ENCODE results near the gene C1QC. TPM values are rescaled to one million over a fixed set of nuclear protein-coding genes. Genes with fewer than 3 reads are reported as not detected.

Gene C1QC
- 100 to 1,000 TPM in 2 of 3 donors, 10 to 100 TPM in 1; 44.3 to 200 (median 189) TPM for total RNA-seq
- long read RNA-seq, donor 1, transcript C1QC-203 (3 exons, 1,163 nt): major isoform, 105 of 128 reads
- long read RNA-seq, donor 1, transcript C1QC-202 (3 exons, 1,183 nt): minor isoform, 15 of 128 reads
- long read RNA-seq, donor 1, partial matches to known transcripts: 7 of 128 reads
- long read RNA-seq, donor 1, other reads (novel, unspliced or antisense): 1 of 128 reads
- long read RNA-seq, donor 2, transcript C1QC-202 (3 exons, 1,183 nt): minor isoform, 13 of 172 reads
- long read RNA-seq, donor 2, transcript C1QC-203 (3 exons, 1,163 nt): major isoform, 147 of 172 reads
- long read RNA-seq, donor 2, partial matches to known transcripts: 5 of 172 reads
- long read RNA-seq, donor 2, other reads (novel, unspliced or antisense): 4 of 172 reads

- H3K4me3 ChIP-seq: no peak within 1 kb of the TSS
- ATAC-seq: peak; percentile 35
- intact Hi-C loops (cut with DNase I, micrococcal nuclease): loop anchor here in 1 of 2 donors (5.0 kb wide), 1 partner anchor 221 kb away; no protein-coding TSS in a partner anchor
- H3K9me3 ChIP-seq: no peaks in the 10 kb centered on the region
- peak in 1 of 3 donors; percentile 37 for DNase-seq
- no peaks in the 10 kb centered on the region for H3K36me3 ChIP-seq (ENCODE audit: low read depth)
- H3K4me1 ChIP-seq (ENCODE audit: low read depth): no peaks in the 10 kb centered on the region
- TF ChIP-seq CTCF (IDR thresholded peaks at IDR 0.05): no peak
Measured at GRCh38 chr1:22643381-22643780, at the start of gene C1QC. TSS of gene C1QC (plus strand) at chr1:22643633. CDS start at chr1:22644024, 391 bp downstream.

- no peaks in the 10 kb centered on the region for H3K4me1 ChIP-seq (ENCODE audit: low read depth)
- ATAC-seq (no peak), DNase-seq (no peak)
- no peaks in the 10 kb centered on the region for H3K9me3 ChIP-seq
- TF ChIP-seq CTCF (IDR thresholded peaks at IDR 0.05): no peak
- no peak overlapping the region for H3K4me3 ChIP-seq
- no peaks in the 10 kb centered on the region for H3K36me3 ChIP-seq (ENCODE audit: low read depth)
- intact Hi-C loops (cut with DNase I, micrococcal nuclease): no loop called here
Measured at GRCh38 chr1:22594396-22594795, 49.0 kb upstream of the C1QC start.

- no peak for TF ChIP-seq CTCF (IDR thresholded peaks at IDR 0.05)
- no peak overlapping the region for H3K4me3 ChIP-seq
- no peaks in the 10 kb centered on the region for H3K4me1 ChIP-seq (ENCODE audit: low read depth)
- ATAC-seq: no peak
- intact Hi-C loops (cut with DNase I, micrococcal nuclease): no loop called here
- no peaks in the 10 kb centered on the region for H3K9me3 ChIP-seq
- no peaks in the 10 kb centered on the region for H3K36me3 ChIP-seq (ENCODE audit: low read depth)
- no peak for DNase-seq
Measured at GRCh38 chr1:22595108-22595507, 48.3 kb upstream of the C1QC start.

- H3K9me3 ChIP-seq: no peaks in the 10 kb centered on the region
- H3K36me3 ChIP-seq (ENCODE audit: low read depth): no peaks in the 10 kb centered on the region
- no peak overlapping the region for H3K4me3 ChIP-seq
- TF ChIP-seq CTCF (IDR thresholded peaks at IDR 0.05): no peak
- ATAC-seq (no peak), DNase-seq (no peak)
- no peaks in the 10 kb centered on the region for H3K4me1 ChIP-seq (ENCODE audit: low read depth)
- intact Hi-C loops (cut with DNase I, micrococcal nuclease): no loop called here
Measured at GRCh38 chr1:22597301-22597965, 46.0 kb upstream of the C1QC start.

GRCh38 chr1:22597996-22598395, 45.4 kb upstream of the C1QC start:
- H3K9me3 ChIP-seq: no peaks in the 10 kb centered on the region
- no peaks in the 10 kb centered on the region for H3K4me1 ChIP-seq (ENCODE audit: low read depth)
- no peak for ATAC-seq
- no peak for TF ChIP-seq CTCF (IDR thresholded peaks at IDR 0.05)
- no peak for DNase-seq
- H3K36me3 ChIP-seq (ENCODE audit: low read depth): no peaks in the 10 kb centered on the region
- intact Hi-C loops (cut with DNase I, micrococcal nuclease): no loop called here
- no peak overlapping the region for H3K4me3 ChIP-seq
